Endodermal cell (in vitro differentiated cells): Measurements from ENCODE around the gene LRIG1. TPM values are rescaled to one million over a fixed set of nuclear protein-coding genes. Genes with fewer than 3 reads are reported as not detected.

Experiments
- DNase-seq: peaks from one replicate; pipeline ENCODE4 v3.0.0-alpha.2; 2017
- H3K27ac ChIP-seq: 2 replicates; pipeline ENCODE4 v1.5.1; 2013; ENCODE audit warnings: mild to moderate bottlenecking, low read depth, low read length, moderate library complexity
- H3K27me3 ChIP-seq: 2 replicates; pipeline ENCODE4 v1.6.1; 2013; ENCODE audit warnings: mild to moderate bottlenecking, low read length, moderate library complexity; ENCODE audit not compliant: insufficient read depth, control insufficient read depth, poor library complexity, severe bottlenecking
- H3K36me3 ChIP-seq: 2 replicates; pipeline ENCODE4 v1.7.0; 2013; ENCODE audit warnings: mild to moderate bottlenecking, low read length, moderate library complexity; ENCODE audit not compliant: control insufficient read depth, insufficient read depth
- H3K4me1 ChIP-seq: one replicate; pipeline ENCODE4 v1.7.0; 2013; ENCODE audit warnings: low read length; ENCODE audit not compliant: control insufficient read depth, insufficient read depth
- H3K4me3 ChIP-seq: 2 replicates; pipeline ENCODE4 v1.5.1; 2013; ENCODE audit warnings: mild to moderate bottlenecking, low read length, moderate library complexity
- H3K9ac ChIP-seq: 2 replicates; pipeline ENCODE4 v1.6.1; 2013; ENCODE audit warnings: mild to moderate bottlenecking, low read length, moderate library complexity; ENCODE audit not compliant: poor library complexity, severe bottlenecking; ENCODE audit errors: extremely low read depth
- H3K9me3 ChIP-seq: 2 replicates; pipeline ENCODE4 v1.6.1; 2013; ENCODE audit warnings: mild to moderate bottlenecking, low read length, moderate library complexity; ENCODE audit not compliant: control insufficient read depth
- H3K27ac Mint-ChIP-seq: 2 replicates; pipeline ENCODE4 v1.8.0; 2020; ENCODE audit warnings: mixed read lengths
- H3K27me3 Mint-ChIP-seq: 2 replicates; pipeline ENCODE4 v1.8.0; 2021; ENCODE audit warnings: mild to moderate bottlenecking, mixed read lengths; ENCODE audit not compliant: insufficient read depth
- H3K36me3 Mint-ChIP-seq: 2 replicates; pipeline ENCODE4 v1.8.0; 2020; ENCODE audit warnings: low read depth, mixed read lengths
- H3K4me1 Mint-ChIP-seq: 2 replicates; pipeline ENCODE4 v1.8.0; 2020; ENCODE audit warnings: mixed read lengths
- H3K4me3 Mint-ChIP-seq: 2 replicates; pipeline ENCODE4 v1.8.0; 2020; ENCODE audit warnings: mild to moderate bottlenecking, moderate library complexity, mixed read lengths
- H3K9me3 Mint-ChIP-seq: 2 replicates; pipeline ENCODE4 v1.8.0; 2020; ENCODE audit warnings: mild to moderate bottlenecking, mixed read lengths
- CTCF ChIP-seq: fragments of 200-600 bp; sonication (generic); conservative IDR thresholded peaks from 2 replicates; pipeline ENCODE4 v1.5.0; 2021; ENCODE audit warnings: antibody characterized with exemption, mild to moderate bottlenecking
- WGBS, 2 experiments: methylation state at CpG; one replicate each; pipeline versions ENCODE4 v1.1.5 to v1.1.7; 2013; ENCODE audit warnings: missing lambda C conversion rate in 2 of 2, mixed read lengths in 1 of 2; ENCODE audit not compliant: insufficient coverage in 1 of 2, insufficient read length in 1 of 2; 5-methylcytosine and 5-hydroxymethylcytosine counted together
- total RNA-seq, 2 donors: library from RNA; stranded (reverse); fragmentation: NEBNext Ultra II Directional in 1 of 2; extraction: Animal tissue kit (Norgen Biotek cat#: 25700) in 1 of 2; gene quantifications; 2 replicates in 1 of 2; 3 replicates in 1 of 2; pipeline ENCODE4 v1.2.1, GENCODE V29; 2021

The LRIG1 gene
- total RNA-seq, 2 donors from 2014 or later, result 37.5 to 42.3 TPM

GRCh38 chr3:66478960-66479359 is 21.9 kb downstream of the LRIG1 start:
- H3K4me1 Mint-ChIP-seq, result peaks cover 39% of the 10 kb centered on the region
- H3K4me3 Mint-ChIP-seq, result no peak overlapping the region
- no peak overlapping the region for H3K27ac Mint-ChIP-seq
- H3K4me3 ChIP-seq, result no peak overlapping the region
- no peaks in the 10 kb centered on the region for H3K36me3 Mint-ChIP-seq
- H3K9me3 Mint-ChIP-seq, result no peaks in the 10 kb centered on the region
- no peak overlapping the region for H3K9ac ChIP-seq
- H3K36me3 ChIP-seq, result no peaks in the 10 kb centered on the region
- no peaks in the 10 kb centered on the region for H3K9me3 ChIP-seq
- no peak overlapping the region for H3K27ac ChIP-seq
- H3K27me3 Mint-ChIP-seq, result no peaks in the 10 kb centered on the region
- 73 to 100% methylated on average over 1 to 9 of the region's 9 CpGs for WGBS, 2 experiments
- TF ChIP-seq CTCF, result no peak
- H3K4me1 ChIP-seq, result peaks cover 57% of the 10 kb centered on the region
- DNase-seq, result no peak
- H3K27me3 ChIP-seq, result no peaks in the 10 kb centered on the region

DNA sequence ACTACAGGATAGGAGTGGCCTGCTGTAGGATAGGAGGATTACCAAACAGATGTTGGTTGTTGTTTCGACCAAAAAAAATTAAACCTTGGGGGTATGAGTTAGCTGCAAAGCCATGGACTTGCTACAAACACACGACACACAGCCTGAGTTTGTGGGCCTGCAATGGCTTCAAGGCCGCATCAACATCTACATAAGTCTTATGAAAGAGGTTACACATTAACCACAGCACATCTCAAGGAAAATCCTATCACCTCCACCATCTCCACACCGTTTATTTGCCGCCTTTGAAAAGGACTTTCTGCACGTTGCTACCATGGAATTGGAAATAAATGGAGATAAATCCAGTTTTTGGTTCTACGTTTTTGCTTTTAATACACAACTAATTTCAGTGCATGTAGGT is 23.0 kb downstream of the LRIG1 start:
- H3K4me1 Mint-ChIP-seq, result peaks cover 39% of the 10 kb centered on the region
- H3K4me1 ChIP-seq, result peaks cover 55% of the 10 kb centered on the region
- no peak for DNase-seq

DNA sequence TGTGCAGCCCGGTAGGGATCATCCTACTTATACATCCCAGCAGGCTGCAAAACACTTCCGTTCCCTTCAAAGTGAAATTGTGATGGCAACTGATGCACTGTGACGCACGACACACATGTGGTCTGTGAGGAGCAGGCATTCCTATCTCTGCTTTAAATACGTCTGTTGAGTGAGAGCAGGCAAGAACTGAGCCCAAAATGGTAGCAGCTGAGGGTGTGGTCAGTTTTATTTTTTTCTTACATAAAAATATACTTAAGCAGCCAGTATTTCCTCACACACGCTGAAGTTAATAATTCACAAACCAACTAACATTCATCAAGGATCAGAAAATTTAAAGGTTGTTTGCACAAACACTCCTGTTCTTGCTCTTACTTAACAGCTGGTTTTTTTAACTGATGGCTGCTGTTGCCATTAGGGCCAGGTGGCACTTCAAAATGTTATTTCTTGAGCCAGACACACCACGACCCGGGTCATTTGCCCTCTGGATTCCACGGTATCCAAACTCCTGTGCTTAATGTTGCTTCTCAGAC is 23.9 kb downstream of the LRIG1 start:
- H3K4me1 ChIP-seq, result peaks cover 54% of the 10 kb centered on the region
- peaks cover 40% of the 10 kb centered on the region for H3K4me1 Mint-ChIP-seq
- no peak for TF ChIP-seq CTCF

More for the DNA sequence above, 23.0 kb downstream of the LRIG1 start:
- Mint-ChIP-seq H3K27me3 (no peaks in the 10 kb centered on the region), H3K4me3 (peak overlapping the region; percentile 1), H3K9me3 (no peaks in the 10 kb centered on the region), H3K27ac (peak overlapping the region; percentile 57), H3K36me3 (no peaks in the 10 kb centered on the region)
- no peak for TF ChIP-seq CTCF
- 93 to 97% methylated on average over 4 to 7 of the region's 7 CpGs for whole genome bisulfite sequencing, 2 experiments
- Histone ChIP-seq H3K9me3 (no peaks in the 10 kb centered on the region), H3K27me3 (no peaks in the 10 kb centered on the region), H3K4me3 (no peak overlapping the region), H3K36me3 (no peaks in the 10 kb centered on the region), H3K27ac (no peak overlapping the region), H3K9ac (no peak overlapping the region)

More for the DNA sequence above, 23.9 kb downstream of the LRIG1 start:
- Mint-ChIP-seq H3K4me3 (no peak overlapping the region), H3K27ac (no peak overlapping the region), H3K36me3 (no peaks in the 10 kb centered on the region), H3K9me3 (no peaks in the 10 kb centered on the region), H3K27me3 (no peaks in the 10 kb centered on the region)
- Histone ChIP-seq H3K27ac (no peak overlapping the region), H3K9me3 (no peaks in the 10 kb centered on the region), H3K27me3 (no peaks in the 10 kb centered on the region), H3K4me3 (no peak overlapping the region), H3K9ac (no peak overlapping the region), H3K36me3 (no peaks in the 10 kb centered on the region)
- WGBS, 2 experiments, result 82 to 85% methylated on average over 7 to 9 of the region's 9 CpGs
- DNase-seq, result no peak
